ENCODE results near the gene C16orf82.
"Not testable (repeated sequence)": the region's sequence is repeated elsewhere in the genome, so short reads cannot be mapped to it uniquely, and the experiment has no call there.

C16orf82 gene

DNA sequence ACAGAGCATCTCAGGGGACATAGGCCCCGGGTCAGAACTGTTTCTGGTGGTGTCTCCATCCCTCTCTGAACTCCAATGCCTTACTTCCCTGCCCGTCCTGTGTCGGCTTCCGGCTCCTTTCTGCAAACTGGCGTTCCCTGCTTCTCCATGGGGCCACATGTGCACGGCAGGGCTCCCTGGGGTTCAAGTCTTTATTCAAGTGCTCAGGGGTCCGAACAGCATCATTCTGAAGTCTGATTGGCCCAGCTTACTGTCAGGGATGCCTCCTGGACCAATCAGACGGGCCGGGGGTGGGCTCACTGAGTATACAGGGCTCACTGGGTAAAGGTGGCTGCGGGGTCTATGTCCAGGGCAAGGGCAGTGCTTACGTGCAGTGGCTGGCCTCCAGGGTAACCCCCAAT lies 17.1 kb downstream of the C16orf82 start:
- no peak overlapping the region for H2AFZ ChIP-seq (ENCODE audit: low read depth, low read length)
- no peak overlapping the region for H3K27ac ChIP-seq (ENCODE audit: low read length)
- no peaks in the 10 kb centered on the region for H3K9me3 ChIP-seq (ENCODE audit: insufficient read depth, low read length, severe bottlenecking)
- H4K20me1 ChIP-seq (ENCODE audit: insufficient read depth, low read length) = no peaks in the 10 kb centered on the region
- no peak for ATAC-seq (ENCODE audit: insufficient read depth, low read depth)
- H3K27me3 ChIP-seq (ENCODE audit: insufficient read depth, low read length, poor library complexity) = no peaks in the 10 kb centered on the region
- DNase-seq = no peak
- H3K36me3 ChIP-seq (ENCODE audit: insufficient read depth, low read length) = no peaks in the 10 kb centered on the region
- TF ChIP-seq, protein P1, sequence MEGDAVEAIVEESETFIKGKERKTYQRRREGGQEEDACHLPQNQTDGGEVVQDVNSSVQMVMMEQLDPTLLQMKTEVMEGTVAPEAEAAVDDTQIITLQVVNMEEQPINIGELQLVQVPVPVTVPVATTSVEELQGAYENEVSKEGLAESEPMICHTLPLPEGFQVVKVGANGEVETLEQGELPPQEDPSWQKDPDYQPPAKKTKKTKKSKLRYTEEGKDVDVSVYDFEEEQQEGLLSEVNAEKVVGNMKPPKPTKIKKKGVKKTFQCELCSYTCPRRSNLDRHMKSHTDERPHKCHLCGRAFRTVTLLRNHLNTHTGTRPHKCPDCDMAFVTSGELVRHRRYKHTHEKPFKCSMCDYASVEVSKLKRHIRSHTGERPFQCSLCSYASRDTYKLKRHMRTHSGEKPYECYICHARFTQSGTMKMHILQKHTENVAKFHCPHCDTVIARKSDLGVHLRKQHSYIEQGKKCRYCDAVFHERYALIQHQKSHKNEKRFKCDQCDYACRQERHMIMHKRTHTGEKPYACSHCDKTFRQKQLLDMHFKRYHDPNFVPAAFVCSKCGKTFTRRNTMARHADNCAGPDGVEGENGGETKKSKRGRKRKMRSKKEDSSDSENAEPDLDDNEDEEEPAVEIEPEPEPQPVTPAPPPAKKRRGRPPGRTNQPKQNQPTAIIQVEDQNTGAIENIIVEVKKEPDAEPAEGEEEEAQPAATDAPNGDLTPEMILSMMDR (IDR thresholded peaks at IDR 0.05; ENCODE audit: borderline replicate concordance, extremely low read depth, low read length, poor library complexity, severe bottlenecking) = no peak
- TF ChIP-seq EZH2 (IDR thresholded peaks at IDR 0.05; ENCODE audit: borderline replicate concordance, low read depth, low read length, severe bottlenecking) = no peak
- H3K9ac ChIP-seq (ENCODE audit: low read depth, low read length) = no peak overlapping the region
- H3K4me2 ChIP-seq (ENCODE audit: insufficient read depth, low read length) = no peak overlapping the region
- no peaks in the 10 kb centered on the region for H3K79me2 ChIP-seq (ENCODE audit: insufficient read depth, low read length)
- H3K4me1 ChIP-seq (ENCODE audit: insufficient read depth, low read length) = no peaks in the 10 kb centered on the region
- no peak overlapping the region for H3K4me3 ChIP-seq (ENCODE audit: low read depth in 1 of 2, low read length in 2 of 2)

DNA sequence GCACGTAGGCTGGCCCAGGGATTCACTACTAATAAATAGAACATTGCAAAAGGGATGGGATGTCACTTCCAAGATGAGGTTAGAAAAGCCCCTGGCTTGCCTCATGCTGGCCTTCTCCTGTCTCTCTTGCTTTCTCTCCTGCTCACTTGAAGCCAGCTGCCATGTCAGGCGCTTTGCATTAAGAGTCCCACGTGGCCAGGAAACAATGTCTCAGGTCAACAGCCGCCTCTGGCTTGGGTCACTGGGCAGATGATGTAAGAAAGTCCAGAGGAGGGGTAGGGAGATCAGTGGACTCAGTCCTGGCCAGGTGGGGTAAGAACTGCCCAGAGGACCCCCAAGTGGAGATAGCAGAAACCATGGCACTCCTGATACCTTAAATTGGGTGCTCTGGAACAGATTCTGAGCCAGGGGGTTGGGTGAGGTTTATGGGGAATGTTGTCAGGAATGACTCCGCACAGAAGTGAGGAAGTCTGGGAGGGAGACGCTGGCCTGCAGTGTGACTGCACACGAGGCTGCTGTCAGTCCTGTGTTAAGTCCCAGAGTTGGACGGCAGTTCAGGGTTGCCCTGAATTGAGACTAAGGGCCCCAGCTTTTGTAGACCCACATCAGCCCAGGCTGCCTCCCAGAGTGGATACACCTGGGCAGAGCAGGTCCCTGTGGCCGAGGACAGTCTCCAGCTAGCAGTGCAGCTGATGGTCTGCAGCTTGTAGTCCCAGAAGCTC lies 17.7 kb downstream of the C16orf82 start:
- no peak for ATAC-seq (ENCODE audit: insufficient read depth, low read depth)
- Histone ChIP-seq H3K36me3 (ENCODE audit: insufficient read depth, low read length) (no peaks in the 10 kb centered on the region), H3K4me1 (ENCODE audit: insufficient read depth, low read length) (no peaks in the 10 kb centered on the region), H3K9ac (ENCODE audit: low read depth, low read length) (no peak overlapping the region), H3K27ac (ENCODE audit: low read length) (no peak overlapping the region), H3K79me2 (ENCODE audit: insufficient read depth, low read length) (no peaks in the 10 kb centered on the region), H4K20me1 (ENCODE audit: insufficient read depth, low read length) (no peaks in the 10 kb centered on the region), H3K4me3 (ENCODE audit: low read depth in 1 of 2, low read length in 2 of 2) (no peak overlapping the region), H3K27me3 (ENCODE audit: insufficient read depth, low read length, poor library complexity) (no peaks in the 10 kb centered on the region), H3K9me3 (ENCODE audit: insufficient read depth, low read length, severe bottlenecking) (no peaks in the 10 kb centered on the region), H3K4me2 (ENCODE audit: insufficient read depth, low read length) (no peak overlapping the region), H2AFZ (ENCODE audit: low read depth, low read length) (no peak overlapping the region)
- TF ChIP-seq EZH2 (IDR thresholded peaks at IDR 0.05; ENCODE audit: borderline replicate concordance, low read depth, low read length, severe bottlenecking) = no peak
- TF ChIP-seq, protein P1 (IDR thresholded peaks at IDR 0.05; ENCODE audit: borderline replicate concordance, extremely low read depth, low read length, poor library complexity, severe bottlenecking) = no peak
- no peak for DNase-seq

DNA sequence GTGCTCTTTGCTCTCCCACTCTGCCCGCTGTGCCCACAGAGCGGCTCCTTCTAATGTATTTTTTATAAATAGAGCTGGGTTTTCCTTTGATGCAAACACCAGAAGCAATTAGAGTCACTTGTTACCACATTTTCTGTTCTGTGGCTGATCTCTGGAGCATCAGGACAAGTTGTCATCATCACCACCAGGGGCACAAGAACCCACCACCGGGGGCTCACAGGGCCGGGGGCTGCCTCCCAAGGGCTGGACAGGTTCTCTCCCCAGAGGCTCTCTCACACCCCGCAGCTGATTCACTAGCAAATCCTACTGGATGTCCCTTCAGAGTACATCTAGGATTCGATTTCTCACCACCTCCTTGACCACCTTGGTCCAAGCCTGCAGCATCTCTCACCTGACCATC lies 18.5 kb downstream of the C16orf82 start:
- no peak overlapping the region for H3K4me2 ChIP-seq (ENCODE audit: insufficient read depth, low read length)
- TF ChIP-seq, protein P1 (IDR thresholded peaks at IDR 0.05; ENCODE audit: borderline replicate concordance, extremely low read depth, low read length, poor library complexity, severe bottlenecking) = no peak
- TF ChIP-seq EZH2 (IDR thresholded peaks at IDR 0.05; ENCODE audit: borderline replicate concordance, low read depth, low read length, severe bottlenecking) = no peak
- no peak overlapping the region for H3K27ac ChIP-seq (ENCODE audit: low read length)
- peaks cover 3% of the 10 kb centered on the region for H3K27me3 ChIP-seq (ENCODE audit: insufficient read depth, low read length, poor library complexity)
- no peaks in the 10 kb centered on the region for H3K36me3 ChIP-seq (ENCODE audit: insufficient read depth, low read length)
- H3K79me2 ChIP-seq (ENCODE audit: insufficient read depth, low read length) = no peaks in the 10 kb centered on the region
- no peaks in the 10 kb centered on the region for H3K4me1 ChIP-seq (ENCODE audit: insufficient read depth, low read length)
- DNase-seq = no peak
- no peak overlapping the region for H3K9ac ChIP-seq (ENCODE audit: low read depth, low read length)
- ATAC-seq (ENCODE audit: insufficient read depth, low read depth) = no peak
- H3K4me3 ChIP-seq (ENCODE audit: low read depth in 1 of 2, low read length in 2 of 2) = no peak overlapping the region
- H3K9me3 ChIP-seq (ENCODE audit: insufficient read depth, low read length, severe bottlenecking) = no peaks in the 10 kb centered on the region
- H2AFZ ChIP-seq (ENCODE audit: low read depth, low read length) = no peak overlapping the region
- H4K20me1 ChIP-seq (ENCODE audit: insufficient read depth, low read length) = no peaks in the 10 kb centered on the region

DNA sequence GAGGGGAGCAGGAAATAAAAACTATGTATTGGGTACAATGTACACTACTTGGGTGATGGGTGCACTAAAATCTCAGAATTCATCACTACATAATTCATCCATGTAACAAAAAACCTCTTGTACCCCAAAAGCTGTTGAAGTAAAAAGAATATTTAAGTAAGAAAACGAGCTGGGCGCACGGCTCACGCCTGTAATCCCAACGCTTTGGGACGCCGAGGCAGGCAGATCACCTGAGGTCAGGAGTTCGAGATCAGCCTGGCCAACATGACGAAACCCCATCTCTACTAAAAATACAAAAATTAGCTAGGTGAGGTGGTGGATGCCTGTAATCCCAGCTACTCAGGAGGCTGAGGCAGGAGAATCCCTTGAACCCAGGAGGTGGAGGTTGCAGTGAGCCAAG lies 19.3 kb downstream of the C16orf82 start:
- H4K20me1 ChIP-seq (ENCODE audit: insufficient read depth, low read length); DNase-seq; ATAC-seq (ENCODE audit: insufficient read depth, low read depth); H3K4me3 ChIP-seq (ENCODE audit: low read depth in 1 of 2, low read length in 2 of 2); H3K9ac ChIP-seq (ENCODE audit: low read depth, low read length); H3K4me2 ChIP-seq (ENCODE audit: insufficient read depth, low read length); H3K36me3 ChIP-seq (ENCODE audit: insufficient read depth, low read length); H3K27ac ChIP-seq (ENCODE audit: low read length); H3K9me3 ChIP-seq (ENCODE audit: insufficient read depth, low read length, severe bottlenecking); H3K4me1 ChIP-seq (ENCODE audit: insufficient read depth, low read length); H3K27me3 ChIP-seq (ENCODE audit: insufficient read depth, low read length, poor library complexity); H2AFZ ChIP-seq (ENCODE audit: low read depth, low read length); H3K79me2 ChIP-seq (ENCODE audit: insufficient read depth, low read length): not testable (repeated sequence)

Data from DND-41 (cell line).